ENCODE data around the gene ACOX1. TPM values are rescaled to one million over a fixed set of nuclear protein-coding genes. Genes with fewer than 3 reads are reported as not detected.

The ACOX1 gene
- polyA plus RNA-seq, 3 donors, result 21.6 to 49.7 (median 49.2) TPM

GRCh38 chr17:75925912-75926311 is 53.1 kb downstream of the ACOX1 start:
- 98% methylated on average over 15 of the region's 15 CpGs for WGBS (ENCODE audit: insufficient coverage)
- no peaks in the 10 kb centered on the region for H3K27me3 ChIP-seq (ENCODE audit: control insufficient read depth in 2 of 2, insufficient read depth in 2 of 2, low read length in 2 of 2)

GRCh38 chr17:75925103-75925502 is 53.9 kb downstream of the ACOX1 start:
- peaks cover 0 to 3% (median 0%) of the 10 kb centered on the region in 3 donors for H3K27me3 Mint-ChIP-seq (ENCODE audit: low read depth in 3 of 3)
- no peak overlapping the region for H3K9ac ChIP-seq (ENCODE audit: insufficient read depth, low read length, poor library complexity, severe bottlenecking)
- 100% methylated on average over 5 of the region's 11 CpGs for WGBS (ENCODE audit: insufficient coverage)
- no peak overlapping the region for H3K4me3 ChIP-seq (replicated peaks in 1 of 3; ENCODE audit: low read depth in 2 of 3, low read length in 3 of 3)
- no peak overlapping the region for H3K27ac ChIP-seq (ENCODE audit: low read depth in 1 of 2, low read length in 2 of 2)
- TF ChIP-seq CTCF (IDR thresholded peaks at IDR 0.05), result no peak
- intact Hi-C loops (cut with micrococcal nuclease), result no loop called here
- no peaks in the 10 kb centered on the region for H4K20me1 ChIP-seq (ENCODE audit: insufficient read depth, low read length)
- H3K9me3 Mint-ChIP-seq, result no peaks in the 10 kb centered on the region
- H3K4me1 Mint-ChIP-seq, result peaks cover 8% of the 10 kb centered on the region
- H3K36me3 ChIP-seq (replicated peaks in 1 of 2; ENCODE audit: control insufficient read depth in 1 of 2, insufficient read depth in 2 of 2, low read length in 2 of 2), result no peaks in the 10 kb centered on the region
- DNase-seq, result no peak
- H3K36me3 Mint-ChIP-seq, result no peaks in the 10 kb centered on the region
- no peaks in the 10 kb centered on the region for H3K27me3 ChIP-seq (ENCODE audit: control insufficient read depth in 2 of 2, insufficient read depth in 2 of 2, low read length in 2 of 2)
- H3K27ac Mint-ChIP-seq, result no peak overlapping the region
- H3K4me2 ChIP-seq (replicated peaks; ENCODE audit: extremely low read depth, low read length, poor library complexity, severe bottlenecking), result no peak overlapping the region
- H3K4me3 Mint-ChIP-seq, result no peak overlapping the region
- no peaks in the 10 kb centered on the region for H3K79me2 ChIP-seq (ENCODE audit: insufficient read depth, low read length)
- peaks cover 0 to 8% of the 10 kb centered on the region in 2 donors for H3K4me1 ChIP-seq (ENCODE audit: control insufficient read depth in 1 of 2, insufficient read depth in 2 of 2, low read length in 2 of 2)
- H2AFZ ChIP-seq (ENCODE audit: insufficient read depth, low read depth, low read length, poor library complexity, severe bottlenecking), result no peak overlapping the region
- H3K9me3 ChIP-seq (replicated peaks in 1 of 2; ENCODE audit: control insufficient read depth in 1 of 2, insufficient read depth in 1 of 2, low read length in 2 of 2), result no peaks in the 10 kb centered on the region

More at GRCh38 chr17:75925912-75926311, 53.1 kb downstream of the ACOX1 start:
- Mint-ChIP-seq H3K36me3 (no peaks in the 10 kb centered on the region), H3K4me3 (no peak overlapping the region), H3K27ac (no peak overlapping the region), H3K27me3 (ENCODE audit: low read depth in 3 of 3) (peaks cover 0 to 3% (median 0%) of the 10 kb centered on the region in 3 donors), H3K9me3 (no peaks in the 10 kb centered on the region), H3K4me1 (peaks cover 8% of the 10 kb centered on the region)
- H3K79me2 ChIP-seq (ENCODE audit: insufficient read depth, low read length), result no peaks in the 10 kb centered on the region
- no peak for TF ChIP-seq CTCF (IDR thresholded peaks at IDR 0.05)
- H3K4me2 ChIP-seq (replicated peaks; ENCODE audit: extremely low read depth, low read length, poor library complexity, severe bottlenecking), result no peak overlapping the region
- no peak overlapping the region for H3K27ac ChIP-seq (ENCODE audit: low read depth in 1 of 2, low read length in 2 of 2)
- no peaks in the 10 kb centered on the region for H4K20me1 ChIP-seq (ENCODE audit: insufficient read depth, low read length)
- H2AFZ ChIP-seq (ENCODE audit: insufficient read depth, low read depth, low read length, poor library complexity, severe bottlenecking), result no peak overlapping the region
- no peaks in the 10 kb centered on the region for H3K36me3 ChIP-seq (replicated peaks in 1 of 2; ENCODE audit: control insufficient read depth in 1 of 2, insufficient read depth in 2 of 2, low read length in 2 of 2)
- no peak overlapping the region for H3K9ac ChIP-seq (ENCODE audit: insufficient read depth, low read length, poor library complexity, severe bottlenecking)
- H3K4me1 ChIP-seq (ENCODE audit: control insufficient read depth in 1 of 2, insufficient read depth in 2 of 2, low read length in 2 of 2), result peaks cover 0 to 8% of the 10 kb centered on the region in 2 donors
- no peaks in the 10 kb centered on the region for H3K9me3 ChIP-seq (replicated peaks in 1 of 2; ENCODE audit: control insufficient read depth in 1 of 2, insufficient read depth in 1 of 2, low read length in 2 of 2)
- no peak for DNase-seq
- intact Hi-C loops (cut with micrococcal nuclease), result no loop called here
- no peak overlapping the region for H3K4me3 ChIP-seq (replicated peaks in 1 of 3; ENCODE audit: low read depth in 2 of 3, low read length in 3 of 3)
